Osteocyte (in vitro differentiated cells): ENCODE results near the gene WAC. TPM values are rescaled to one million over a fixed set of nuclear protein-coding genes. Genes with fewer than 3 reads are reported as not detected.
A peak's percentile ranks its signal among the peaks of the same experiment; 100 is the strongest.
"Not testable (repeated sequence)": the region's sequence is repeated elsewhere in the genome, so short reads cannot be mapped to it uniquely, and the experiment has no call there.

ENCODE experiments used
- DNase-seq: peaks from one replicate; pipeline ENCODE4 v3.0.0; 2021; ENCODE audit warnings: mixed read lengths; ENCODE audit not compliant: unreplicated experiment; ENCODE audit errors: extremely low spot score
- H3K27ac Mint-ChIP-seq: one replicate; pipeline ENCODE4 v1.8.0; 2021; ENCODE audit warnings: mild to moderate bottlenecking, mixed read lengths; ENCODE audit not compliant: unreplicated experiment
- H3K27me3 Mint-ChIP-seq: one replicate; pipeline ENCODE4 v1.8.0; 2021; ENCODE audit warnings: mixed read lengths; ENCODE audit not compliant: unreplicated experiment
- H3K36me3 Mint-ChIP-seq: one replicate; pipeline ENCODE4 v1.8.0; 2021; ENCODE audit warnings: mixed read lengths; ENCODE audit not compliant: unreplicated experiment
- H3K4me1 Mint-ChIP-seq: one replicate; pipeline ENCODE4 v1.8.0; 2021; ENCODE audit warnings: mixed read lengths; ENCODE audit not compliant: unreplicated experiment
- H3K4me3 Mint-ChIP-seq: one replicate; pipeline ENCODE4 v1.8.0; 2021; ENCODE audit warnings: mild to moderate bottlenecking, moderate library complexity, mixed read lengths; ENCODE audit not compliant: unreplicated experiment
- H3K9me3 Mint-ChIP-seq: one replicate; pipeline ENCODE4 v1.8.0; 2021; ENCODE audit warnings: mixed read lengths; ENCODE audit not compliant: unreplicated experiment
- long read RNA-seq: library from polyadenylated mRNA; unstranded; transcript quantifications from one replicate; pipeline ENCODE4 v2.0.0, GENCODE V29; 2021
- total RNA-seq: library from RNA; stranded (reverse); gene quantifications from 2 replicates; pipeline ENCODE4 v1.2.1, GENCODE V29; 2021
- TF ChIP-seq, protein P1 (sequence below): fragments of 200-600 bp; sonication (generic); IDR thresholded peaks from 2 replicates; pipeline ENCODE4 v1.5.0; 2021; ENCODE audit warnings: antibody characterized with exemption, mild to moderate bottlenecking, moderate library complexity

The WAC gene, protein sequence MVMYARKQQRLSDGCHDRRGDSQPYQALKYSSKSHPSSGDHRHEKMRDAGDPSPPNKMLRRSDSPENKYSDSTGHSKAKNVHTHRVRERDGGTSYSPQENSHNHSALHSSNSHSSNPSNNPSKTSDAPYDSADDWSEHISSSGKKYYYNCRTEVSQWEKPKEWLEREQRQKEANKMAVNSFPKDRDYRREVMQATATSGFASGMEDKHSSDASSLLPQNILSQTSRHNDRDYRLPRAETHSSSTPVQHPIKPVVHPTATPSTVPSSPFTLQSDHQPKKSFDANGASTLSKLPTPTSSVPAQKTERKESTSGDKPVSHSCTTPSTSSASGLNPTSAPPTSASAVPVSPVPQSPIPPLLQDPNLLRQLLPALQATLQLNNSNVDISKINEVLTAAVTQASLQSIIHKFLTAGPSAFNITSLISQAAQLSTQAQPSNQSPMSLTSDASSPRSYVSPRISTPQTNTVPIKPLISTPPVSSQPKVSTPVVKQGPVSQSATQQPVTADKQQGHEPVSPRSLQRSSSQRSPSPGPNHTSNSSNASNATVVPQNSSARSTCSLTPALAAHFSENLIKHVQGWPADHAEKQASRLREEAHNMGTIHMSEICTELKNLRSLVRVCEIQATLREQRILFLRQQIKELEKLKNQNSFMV
- total RNA-seq, result 110 and 122 TPM in 2 replicates
- long read RNA-seq, full-length matches to known transcripts, result 24 of 74 reads
- long read RNA-seq, partial matches to known transcripts, result 26 of 74 reads
- long read RNA-seq, other reads (novel, unspliced or antisense), result 24 of 74 reads

DNA sequence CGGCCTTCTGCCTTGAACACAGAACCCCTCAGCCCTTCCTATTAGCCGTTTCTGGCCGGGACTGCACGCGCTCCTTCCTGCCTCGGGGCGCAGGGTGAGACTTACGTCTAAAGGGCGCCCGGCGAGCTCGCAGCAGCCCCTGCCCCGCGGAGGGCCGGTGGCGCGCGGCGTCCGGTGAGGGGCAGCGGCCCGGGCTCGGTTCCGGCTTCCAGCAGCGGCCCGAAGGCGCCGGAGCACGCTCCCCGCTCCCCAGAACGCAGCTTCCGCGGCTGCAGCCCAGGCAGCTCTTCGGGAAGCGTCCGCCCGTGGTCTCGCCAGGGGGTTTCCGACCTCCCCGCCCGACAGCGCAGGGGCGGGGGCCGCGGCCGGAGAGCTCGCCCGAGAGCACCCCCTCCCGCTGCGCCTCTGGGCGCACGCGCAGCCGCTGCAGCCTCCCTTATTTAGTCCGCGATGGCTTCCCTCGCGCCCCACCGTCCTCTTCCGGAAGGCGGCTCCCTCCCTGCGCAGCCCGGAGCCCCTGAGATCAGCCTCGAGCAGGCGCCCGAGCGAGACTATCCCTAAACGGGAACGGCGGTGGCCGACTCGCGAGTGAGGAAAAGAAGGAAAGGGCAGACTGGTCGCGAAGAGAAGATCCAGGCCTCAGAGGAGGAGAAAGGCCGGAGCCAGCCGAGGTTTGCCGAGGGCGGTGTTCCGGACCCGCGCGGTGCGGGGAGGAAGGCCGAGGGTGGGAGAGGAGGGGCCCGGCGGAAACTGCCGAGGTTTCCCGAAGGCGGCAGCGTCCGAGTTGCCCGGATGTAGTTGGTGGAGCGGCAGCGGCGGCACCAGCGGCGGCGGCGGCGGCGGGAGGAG lies at the start of gene WAC:
TSS of gene WAC (plus strand) at position 782 of the 849 bp plus-strand sequence. CDS start 462 bp downstream, outside the sequence.
- Mint-ChIP-seq H3K9me3 (no peaks in the 10 kb centered on the region), H3K4me3 (peak within 1 kb of the TSS; percentile 98), H3K27ac (peak within 1 kb of the TSS; percentile 100), H3K36me3 (peaks cover 34% of the 10 kb centered on the region), H3K27me3 (no peaks in the 10 kb centered on the region), H3K4me1 (peaks cover 53% of the 10 kb centered on the region)
- TF ChIP-seq, protein P1, sequence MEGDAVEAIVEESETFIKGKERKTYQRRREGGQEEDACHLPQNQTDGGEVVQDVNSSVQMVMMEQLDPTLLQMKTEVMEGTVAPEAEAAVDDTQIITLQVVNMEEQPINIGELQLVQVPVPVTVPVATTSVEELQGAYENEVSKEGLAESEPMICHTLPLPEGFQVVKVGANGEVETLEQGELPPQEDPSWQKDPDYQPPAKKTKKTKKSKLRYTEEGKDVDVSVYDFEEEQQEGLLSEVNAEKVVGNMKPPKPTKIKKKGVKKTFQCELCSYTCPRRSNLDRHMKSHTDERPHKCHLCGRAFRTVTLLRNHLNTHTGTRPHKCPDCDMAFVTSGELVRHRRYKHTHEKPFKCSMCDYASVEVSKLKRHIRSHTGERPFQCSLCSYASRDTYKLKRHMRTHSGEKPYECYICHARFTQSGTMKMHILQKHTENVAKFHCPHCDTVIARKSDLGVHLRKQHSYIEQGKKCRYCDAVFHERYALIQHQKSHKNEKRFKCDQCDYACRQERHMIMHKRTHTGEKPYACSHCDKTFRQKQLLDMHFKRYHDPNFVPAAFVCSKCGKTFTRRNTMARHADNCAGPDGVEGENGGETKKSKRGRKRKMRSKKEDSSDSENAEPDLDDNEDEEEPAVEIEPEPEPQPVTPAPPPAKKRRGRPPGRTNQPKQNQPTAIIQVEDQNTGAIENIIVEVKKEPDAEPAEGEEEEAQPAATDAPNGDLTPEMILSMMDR, result no peak
- DNase-seq, result peak; percentile 99

DNA sequence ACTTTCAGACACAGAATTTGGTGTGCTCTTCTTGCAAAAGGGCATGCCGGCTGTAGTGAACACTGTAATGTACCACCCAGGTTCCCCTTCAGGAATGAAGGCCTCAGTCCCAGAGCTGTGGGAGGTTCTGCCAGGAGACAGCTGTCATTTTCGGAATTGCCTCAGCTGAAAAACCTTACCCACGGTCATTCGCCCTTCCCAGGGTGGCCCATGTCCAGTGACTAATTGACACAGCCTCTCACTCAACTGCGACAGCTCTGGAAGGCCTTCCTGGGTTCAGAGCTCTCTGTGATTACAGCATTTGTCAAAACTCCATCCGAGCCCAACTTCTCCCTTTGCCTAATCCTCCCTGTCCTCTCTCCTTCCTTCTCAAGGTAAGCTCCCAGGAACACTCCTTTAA lies 43.7 kb upstream of the WAC start:
- H3K9me3 Mint-ChIP-seq, result no peaks in the 10 kb centered on the region
- H3K36me3 Mint-ChIP-seq, result no peaks in the 10 kb centered on the region
- peaks cover 21% of the 10 kb centered on the region for H3K27me3 Mint-ChIP-seq
- H3K27ac Mint-ChIP-seq, result no peak overlapping the region
- TF ChIP-seq, protein P1, result no peak
- H3K4me1 Mint-ChIP-seq, result no peaks in the 10 kb centered on the region
- DNase-seq, result no peak
- no peak overlapping the region for H3K4me3 Mint-ChIP-seq

DNA sequence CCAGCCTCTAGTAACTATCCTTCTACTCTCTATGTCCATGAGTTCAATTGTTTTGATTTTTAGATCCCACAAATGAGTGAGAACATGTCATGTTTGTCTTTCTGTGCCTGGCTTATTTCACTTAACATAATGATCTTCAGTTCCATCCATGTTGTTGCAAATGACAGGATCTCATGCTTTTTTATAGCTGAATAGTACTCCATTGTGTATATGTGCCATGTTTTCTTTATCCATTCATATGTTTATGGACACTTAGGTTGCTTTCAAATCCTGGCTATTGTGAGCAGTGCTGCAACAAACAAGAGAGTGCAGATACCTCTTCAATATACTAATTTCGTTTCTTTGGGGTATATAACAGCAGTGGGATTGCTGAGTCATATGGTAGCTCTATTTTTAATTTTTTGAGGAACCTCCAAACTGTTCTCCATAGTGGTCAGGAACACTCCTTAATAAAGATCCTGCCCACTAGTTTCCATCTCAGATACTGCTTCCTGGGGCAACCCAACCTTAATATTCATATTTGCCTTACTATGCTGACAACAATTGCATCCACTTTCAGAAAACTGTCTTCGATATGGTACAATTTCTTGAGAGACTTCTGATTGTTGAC lies 42.6 kb upstream of the WAC start:
- H3K9me3 Mint-ChIP-seq, H3K4me1 Mint-ChIP-seq: not testable (repeated sequence)

DNA sequence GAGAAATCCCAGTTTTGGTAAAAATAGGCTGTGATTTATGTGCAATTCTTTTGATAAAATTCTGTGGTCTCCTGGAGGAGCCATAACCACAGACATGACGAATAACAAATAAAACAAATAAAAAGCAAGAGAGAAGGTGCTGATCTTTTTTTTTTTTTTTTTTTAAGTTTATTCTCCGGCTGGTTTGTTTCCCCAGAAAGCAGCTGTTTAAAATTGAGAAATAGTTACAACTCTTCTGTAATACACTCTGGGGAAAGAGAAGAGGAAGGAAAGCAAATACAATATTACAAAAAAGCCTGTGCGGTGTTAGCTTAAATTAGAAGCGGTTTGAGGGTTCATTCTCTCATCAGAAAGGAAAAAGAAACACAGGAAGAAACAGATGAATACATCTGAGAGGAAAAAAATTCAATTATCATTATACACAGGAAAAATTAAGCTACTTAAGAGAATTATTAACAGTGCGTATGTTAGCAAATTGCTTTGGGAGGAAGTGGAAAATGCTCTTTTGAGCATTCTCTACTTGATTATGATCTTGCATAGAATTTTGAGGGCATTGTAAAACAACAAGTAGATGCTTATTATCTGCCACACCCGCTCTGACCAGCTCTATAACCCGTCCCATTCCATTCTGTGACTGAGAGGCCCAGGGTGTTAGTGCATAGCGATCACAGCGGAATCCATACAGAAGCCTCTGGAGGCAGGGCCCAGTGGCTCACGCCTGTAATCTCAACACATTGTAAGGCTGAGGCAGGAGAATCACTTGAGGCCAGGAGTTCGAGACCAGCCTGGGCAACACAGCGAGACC lies 40.6 kb upstream of the WAC start:
- TF ChIP-seq, protein P1, result no peak
- H3K27me3 Mint-ChIP-seq, result peaks cover 32% of the 10 kb centered on the region
- no peaks in the 10 kb centered on the region for H3K36me3 Mint-ChIP-seq
- DNase-seq, result no peak
- H3K9me3 Mint-ChIP-seq, result no peaks in the 10 kb centered on the region
- H3K27ac Mint-ChIP-seq, result no peak overlapping the region
- no peaks in the 10 kb centered on the region for H3K4me1 Mint-ChIP-seq
- H3K4me3 Mint-ChIP-seq, result no peak overlapping the region

More for the DNA sequence above, 42.6 kb upstream of the WAC start:
- not testable (repeated sequence) for H3K27ac Mint-ChIP-seq, H3K4me3 Mint-ChIP-seq, DNase-seq, H3K36me3 Mint-ChIP-seq
- H3K27me3 Mint-ChIP-seq, result peaks cover 21% of the 10 kb centered on the region
